OCI-LY7 (cell line): ENCODE results near the gene PGLYRP3.
"Not testable (repeated sequence)": the region's sequence is repeated elsewhere in the genome, so short reads cannot be mapped to it uniquely, and the experiment has no call there.

Experiments used
- CTCF ChIP-seq: fragments of 200-600 bp; sonication (generic); conservative IDR thresholded peaks from 2 replicates; pipeline ENCODE4 v1.5.1; 2014; ENCODE audit warnings: mild to moderate bottlenecking, antibody characterized with exemption, low read length, moderate library complexity, mixed read lengths
- EZH2phosphoT487 ChIP-seq: fragments of 200-600 bp; sonication (generic); IDR thresholded peaks from 2 replicates; pipeline ENCODE4 v1.6.1; 2018; ENCODE audit warnings: low read depth, borderline replicate concordance, mild to moderate bottlenecking, mixed run types, antibody characterized with exemption, low read length, moderate library complexity, mixed read lengths

DNA sequence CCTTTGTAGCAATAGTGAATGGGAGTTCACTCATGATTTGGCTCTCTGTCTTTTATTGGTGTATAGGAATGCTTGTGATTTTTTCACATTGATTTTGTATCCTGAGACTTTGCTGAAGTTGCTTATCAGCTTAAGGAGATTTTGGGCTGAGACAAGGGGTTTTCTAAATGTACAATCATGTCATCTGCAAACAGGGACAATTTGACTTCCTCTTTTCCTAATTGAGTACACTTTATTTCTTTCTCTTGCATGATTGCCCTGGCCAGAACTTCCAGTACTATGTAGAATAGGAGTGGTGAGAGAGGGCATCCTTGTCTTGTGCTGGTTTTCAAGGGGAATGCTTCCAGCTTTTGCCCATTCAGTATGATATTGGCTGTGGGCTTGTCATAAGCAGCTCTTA lies 3.3 kb upstream of the PGLYRP3 start:
- TF ChIP-seq CTCF, EZH2phosphoT487: not testable (repeated sequence)
